Measurements from ENCODE around the gene ACYP2. TPM values are rescaled to one million over a fixed set of nuclear protein-coding genes. Genes with fewer than 3 reads are reported as not detected.

ACYP2 gene
- total RNA-seq, 1 donor from 2014 or later: 14.9 TPM

DNA sequence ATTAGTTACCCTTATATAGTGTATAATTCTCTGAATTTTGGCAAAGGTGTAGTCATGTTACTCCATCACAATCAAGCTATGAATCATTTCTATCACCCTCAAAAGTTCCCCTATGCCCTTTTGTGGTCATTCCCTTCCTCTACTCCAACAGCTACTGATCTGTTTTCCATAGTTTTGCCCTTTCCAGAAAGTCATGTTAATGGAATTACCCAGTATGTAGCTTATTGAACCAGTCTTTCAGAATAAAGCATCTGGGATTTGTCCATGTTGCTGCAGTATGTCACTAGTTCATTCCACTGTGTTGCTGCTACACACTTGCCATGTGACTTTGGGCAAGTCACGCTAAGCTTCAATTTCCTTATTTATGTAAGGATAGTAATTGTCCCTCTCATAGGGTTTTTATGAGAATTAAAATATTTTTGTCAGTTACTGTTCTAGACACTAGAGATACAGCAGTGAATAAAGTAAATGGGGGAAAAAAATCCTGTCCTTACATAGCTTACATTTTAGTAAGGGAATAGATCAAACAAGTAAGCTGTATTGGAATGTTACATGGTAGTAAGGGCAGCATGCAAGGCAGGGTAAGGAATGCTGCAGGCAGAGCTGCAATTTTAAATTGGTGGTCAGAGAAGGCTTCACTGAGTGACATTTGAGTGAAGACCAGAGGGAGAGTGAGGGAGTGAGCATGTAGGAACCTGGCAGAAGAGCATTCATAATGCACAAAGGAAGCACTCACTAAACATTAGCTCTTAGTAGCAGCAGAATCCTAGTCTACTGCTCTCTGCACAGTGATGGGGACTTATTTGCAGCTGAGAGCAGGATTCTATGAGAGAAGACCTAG lies 220.9 kb downstream of the ACYP2 start:
- intact Hi-C loops (cut with micrococcal nuclease): loop anchor here (10.0 kb wide), 1 partner anchor 168 kb away; no protein-coding TSS in a partner anchor
- CTCF ChIA-PET: interaction anchor here (1.0 kb wide), 1 partner anchor 414 kb away, joined by 3 read pairs; no protein-coding TSS in a partner anchor
- POLR2A ChIA-PET: interaction anchor here (0.6 kb wide), 1 partner anchor 136 kb away, joined by 3 read pairs; no protein-coding TSS in a partner anchor
- no peak for DNase-seq
- TF ChIP-seq, protein P1, sequence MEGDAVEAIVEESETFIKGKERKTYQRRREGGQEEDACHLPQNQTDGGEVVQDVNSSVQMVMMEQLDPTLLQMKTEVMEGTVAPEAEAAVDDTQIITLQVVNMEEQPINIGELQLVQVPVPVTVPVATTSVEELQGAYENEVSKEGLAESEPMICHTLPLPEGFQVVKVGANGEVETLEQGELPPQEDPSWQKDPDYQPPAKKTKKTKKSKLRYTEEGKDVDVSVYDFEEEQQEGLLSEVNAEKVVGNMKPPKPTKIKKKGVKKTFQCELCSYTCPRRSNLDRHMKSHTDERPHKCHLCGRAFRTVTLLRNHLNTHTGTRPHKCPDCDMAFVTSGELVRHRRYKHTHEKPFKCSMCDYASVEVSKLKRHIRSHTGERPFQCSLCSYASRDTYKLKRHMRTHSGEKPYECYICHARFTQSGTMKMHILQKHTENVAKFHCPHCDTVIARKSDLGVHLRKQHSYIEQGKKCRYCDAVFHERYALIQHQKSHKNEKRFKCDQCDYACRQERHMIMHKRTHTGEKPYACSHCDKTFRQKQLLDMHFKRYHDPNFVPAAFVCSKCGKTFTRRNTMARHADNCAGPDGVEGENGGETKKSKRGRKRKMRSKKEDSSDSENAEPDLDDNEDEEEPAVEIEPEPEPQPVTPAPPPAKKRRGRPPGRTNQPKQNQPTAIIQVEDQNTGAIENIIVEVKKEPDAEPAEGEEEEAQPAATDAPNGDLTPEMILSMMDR (IDR thresholded peaks at IDR 0.05): no peak
- H3K27ac Mint-ChIP-seq: no peak overlapping the region
- ATAC-seq (ENCODE audit: low read depth): no peak
- peaks cover 11% of the 10 kb centered on the region for H3K27me3 Mint-ChIP-seq
- H3K36me3 Mint-ChIP-seq (ENCODE audit: low read depth): no peaks in the 10 kb centered on the region
- H3K9me3 Mint-ChIP-seq: no peaks in the 10 kb centered on the region
- H3K4me3 Mint-ChIP-seq: no peak overlapping the region
- H3K4me1 Mint-ChIP-seq: peaks cover 6% of the 10 kb centered on the region

DNA sequence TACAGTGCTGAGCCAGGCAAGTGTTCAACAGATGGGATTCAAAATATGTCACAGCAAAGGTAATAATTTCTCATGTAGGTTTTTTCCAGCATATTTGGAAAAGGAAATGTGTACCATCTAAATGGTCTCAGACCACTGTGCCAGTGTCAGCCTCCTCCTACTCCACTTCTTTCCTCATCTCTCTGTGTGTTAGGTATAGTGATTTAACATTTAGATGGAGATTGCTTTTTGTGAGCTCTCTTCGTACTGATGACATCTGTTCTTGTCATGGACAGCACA lies 221.5 kb downstream of the ACYP2 start:
- intact Hi-C loops (cut with micrococcal nuclease): loop anchor here (10.0 kb wide), 1 partner anchor 168 kb away; no protein-coding TSS in a partner anchor
- TF ChIP-seq, protein P1 (IDR thresholded peaks at IDR 0.05): no peak
- POLR2A ChIA-PET: interaction anchor here (0.6 kb wide), 1 partner anchor 135 kb away, joined by 3 read pairs; no protein-coding TSS in a partner anchor
- DNase-seq: no peak
- H3K27ac Mint-ChIP-seq: no peak overlapping the region
- no peak for ATAC-seq (ENCODE audit: low read depth)
- CTCF ChIA-PET: no interaction called here
- peaks cover 14% of the 10 kb centered on the region for H3K27me3 Mint-ChIP-seq
- H3K4me3 Mint-ChIP-seq: no peak overlapping the region
- peaks cover 3% of the 10 kb centered on the region for H3K4me1 Mint-ChIP-seq
- no peaks in the 10 kb centered on the region for H3K36me3 Mint-ChIP-seq (ENCODE audit: low read depth)
- H3K9me3 Mint-ChIP-seq: no peaks in the 10 kb centered on the region

DNA sequence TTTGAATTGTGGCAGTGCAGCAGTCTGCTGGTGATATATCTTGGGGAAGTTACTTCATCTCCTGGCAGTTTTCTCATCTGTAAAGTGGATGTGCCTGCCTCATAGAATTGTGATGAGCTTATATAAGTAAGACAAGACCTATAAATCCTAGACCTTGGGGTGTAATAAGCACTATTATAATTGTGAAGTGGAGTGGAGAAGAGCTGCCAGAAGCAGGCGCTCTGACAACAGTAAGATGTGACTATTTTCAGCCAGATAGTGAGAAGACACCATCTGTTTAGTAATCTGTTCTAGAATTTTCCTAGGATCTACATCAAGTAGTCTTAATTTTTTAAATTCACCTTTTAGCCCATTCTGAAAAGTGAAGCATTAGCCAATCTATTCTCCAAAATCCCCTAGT lies 226.2 kb downstream of the ACYP2 start:
- Mint-ChIP-seq H3K9me3 (no peaks in the 10 kb centered on the region), H3K27ac (no peak overlapping the region), H3K27me3 (peaks cover 28% of the 10 kb centered on the region), H3K4me3 (no peak overlapping the region), H3K4me1 (no peaks in the 10 kb centered on the region), H3K36me3 (ENCODE audit: low read depth) (no peaks in the 10 kb centered on the region)
- DNase-seq (no peak), ATAC-seq (ENCODE audit: low read depth) (no peak)
- TF ChIP-seq, protein P1 (IDR thresholded peaks at IDR 0.05): no peak
- intact Hi-C loops (cut with micrococcal nuclease): no loop called here
- POLR2A ChIA-PET: no interaction called here
- CTCF ChIA-PET: no interaction called here

DNA sequence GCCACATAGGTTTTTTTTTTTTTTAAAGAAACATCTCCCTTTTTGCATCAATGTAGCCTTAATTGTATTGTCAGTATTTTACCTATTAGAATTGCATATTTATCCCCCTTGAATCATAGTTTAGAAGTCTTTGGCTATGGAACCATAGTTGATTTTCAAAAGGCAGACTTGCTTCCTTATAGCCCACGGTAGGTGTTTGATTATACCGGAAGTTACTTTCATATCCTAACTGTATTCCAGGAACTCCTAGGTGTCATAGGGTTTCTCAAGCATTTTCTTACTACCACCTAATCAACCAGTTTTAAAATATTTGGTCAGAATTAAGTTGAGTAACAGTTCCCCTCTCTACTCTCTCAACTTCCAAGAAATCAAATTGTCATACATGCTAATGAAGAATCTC lies 227.2 kb downstream of the ACYP2 start:
- TF ChIP-seq, protein P1 (IDR thresholded peaks at IDR 0.05): no peak
- ChIA-PET CTCF (no interaction called here), POLR2A (no interaction called here)
- Mint-ChIP-seq H3K27me3 (peaks cover 28% of the 10 kb centered on the region), H3K27ac (no peak overlapping the region), H3K4me3 (no peak overlapping the region), H3K9me3 (no peaks in the 10 kb centered on the region), H3K36me3 (ENCODE audit: low read depth) (no peaks in the 10 kb centered on the region), H3K4me1 (no peaks in the 10 kb centered on the region)
- DNase-seq (no peak), ATAC-seq (ENCODE audit: low read depth) (no peak)
- intact Hi-C loops (cut with micrococcal nuclease): no loop called here

DNA sequence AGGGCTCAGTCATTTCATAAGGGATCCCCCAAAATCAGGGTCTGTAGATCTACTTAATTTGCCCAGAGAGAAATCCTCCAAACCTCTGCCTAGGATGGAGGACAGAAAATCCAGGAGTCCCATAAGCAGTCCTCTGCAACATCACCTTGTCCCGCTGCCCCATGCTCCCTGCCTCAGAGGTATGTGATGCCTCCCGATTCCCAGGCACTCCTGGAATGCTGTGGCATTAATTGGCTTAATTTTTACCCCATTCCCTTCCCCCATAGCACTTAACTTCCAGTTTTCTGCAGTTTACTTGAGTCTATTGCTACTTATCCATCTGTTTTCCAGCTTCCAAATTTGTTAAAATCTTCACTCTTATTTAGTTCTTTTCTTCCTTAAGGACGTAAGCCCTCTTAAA lies 232.2 kb downstream of the ACYP2 start:
- DNase-seq: no peak
- Mint-ChIP-seq H3K4me1 (no peaks in the 10 kb centered on the region), H3K36me3 (ENCODE audit: low read depth) (no peaks in the 10 kb centered on the region), H3K27ac (no peak overlapping the region), H3K27me3 (peaks cover 16% of the 10 kb centered on the region), H3K4me3 (no peak overlapping the region), H3K9me3 (no peaks in the 10 kb centered on the region)
- intact Hi-C loops (cut with micrococcal nuclease): no loop called here
- POLR2A ChIA-PET: no interaction called here
- no peak for ATAC-seq (ENCODE audit: low read depth)
- CTCF ChIA-PET: no interaction called here
- TF ChIP-seq, protein P1 (IDR thresholded peaks at IDR 0.05): no peak

All from activated B cell treated with CpG ODN at 0.5 μM for 24 hours (primary cell).